COR-L47 (cell line): ENCODE data around the gene ADGRD1.
"Not testable (repeated sequence)": the region's sequence is repeated elsewhere in the genome, so short reads cannot be mapped to it uniquely, and the experiment has no call there.

Source experiments
- DNase-seq: peaks from one replicate; lab custom pipeline; 2025; lab: John Stamatoyannopoulos, UW

Gene ADGRD1

GRCh38 chr12:131121705-131122405 lies 168.1 kb downstream of the ADGRD1 start:
- DNase-seq: no peak

GRCh38 chr12:131122631-131123030 lies 168.9 kb downstream of the ADGRD1 start:
- DNase-seq: no peak

GRCh38 chr12:131123817-131124216 lies 170.1 kb downstream of the ADGRD1 start:
- no peak for DNase-seq

GRCh38 chr12:131124487-131125280 lies 171.0 kb downstream of the ADGRD1 start:
- no peak for DNase-seq

- no peak for DNase-seq
Measured at GRCh38 chr12:131126662-131127173, 173.0 kb downstream of the ADGRD1 start.

- DNase-seq: no peak
Measured at GRCh38 chr12:131128556-131128955, 174.8 kb downstream of the ADGRD1 start.

GRCh38 chr12:131128966-131129619 lies 175.4 kb downstream of the ADGRD1 start:
- DNase-seq: not testable (repeated sequence)

- no peak for DNase-seq
Measured at GRCh38 chr12:131129839-131130238, 176.1 kb downstream of the ADGRD1 start.

GRCh38 chr12:131130311-131130911 lies 176.7 kb downstream of the ADGRD1 start:
- no peak for DNase-seq

GRCh38 chr12:131131077-131131807 lies 177.5 kb downstream of the ADGRD1 start:
- no peak for DNase-seq

- no peak for DNase-seq
Measured at GRCh38 chr12:131131808-131132117, 178.1 kb downstream of the ADGRD1 start.

GRCh38 chr12:131132118-131132892 lies 178.6 kb downstream of the ADGRD1 start:
- peak; percentile 39 for DNase-seq

- DNase-seq: no peak
Measured at GRCh38 chr12:131133015-131133905, 179.6 kb downstream of the ADGRD1 start.

GRCh38 chr12:131133994-131134393 lies 180.3 kb downstream of the ADGRD1 start:
- DNase-seq: no peak

GRCh38 chr12:131134523-131135310 lies 181.0 kb downstream of the ADGRD1 start:
- DNase-seq: no peak

GRCh38 chr12:131135311-131135785 lies 181.6 kb downstream of the ADGRD1 start:
- no peak for DNase-seq

GRCh38 chr12:131135786-131136538 lies 182.3 kb downstream of the ADGRD1 start:
- no peak for DNase-seq

GRCh38 chr12:131136539-131136872 lies 182.8 kb downstream of the ADGRD1 start:
- no peak for DNase-seq
